ENCODE measurements around the gene POMGNT2.

Gene POMGNT2

GRCh38 chr3:43102773-43103480 is 3.0 kb downstream of the POMGNT2 start:
- DNase-seq, result no peak

DNA sequence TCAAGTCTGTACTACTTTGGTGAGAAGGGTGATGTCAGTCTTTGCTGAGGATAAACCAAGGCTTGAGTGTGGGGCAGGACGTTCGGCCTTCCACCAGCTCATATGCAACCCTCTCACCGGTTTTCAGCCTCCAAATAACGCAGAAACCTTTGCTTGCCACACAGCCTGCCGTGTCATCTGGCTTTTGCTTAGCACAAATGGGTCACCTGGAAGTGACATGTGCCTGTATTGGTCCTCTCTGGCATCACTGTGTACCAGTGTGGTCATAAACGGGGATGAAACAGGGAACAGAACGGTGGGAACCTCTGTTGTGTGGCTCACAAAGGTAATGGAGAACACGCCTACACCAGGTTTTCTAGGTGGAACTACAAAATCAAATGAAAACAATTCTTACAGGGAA is 7.1 kb downstream of the POMGNT2 start:
- no peak for DNase-seq

GRCh38 chr3:43097400-43098080 is 8.3 kb downstream of the POMGNT2 start:
- DNase-seq, result no peak

DNA sequence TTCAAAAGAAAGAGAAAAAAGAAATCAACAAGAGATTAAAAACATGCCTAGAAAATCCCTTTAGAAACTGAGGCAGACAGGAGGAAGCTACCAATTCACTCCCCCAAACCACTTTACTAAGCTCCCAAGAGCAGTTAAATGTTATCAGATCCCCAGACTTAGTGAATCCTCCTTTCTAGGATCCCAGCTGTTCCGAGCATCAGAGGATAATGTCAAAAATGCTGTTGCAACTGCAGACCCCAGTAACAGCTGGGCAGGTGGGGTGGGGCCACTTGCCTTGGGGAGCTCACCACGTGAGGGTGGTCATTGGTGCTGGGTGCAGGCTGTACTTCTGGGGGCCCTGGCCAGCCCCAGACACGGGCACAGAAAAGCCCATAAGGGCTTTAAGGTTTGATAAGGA is 9.1 kb downstream of the POMGNT2 start:
- DNase-seq, result no peak

- no peak for DNase-seq
Observed at GRCh38 chr3:43095370-43095769, 10.5 kb downstream of the POMGNT2 start.

DNA sequence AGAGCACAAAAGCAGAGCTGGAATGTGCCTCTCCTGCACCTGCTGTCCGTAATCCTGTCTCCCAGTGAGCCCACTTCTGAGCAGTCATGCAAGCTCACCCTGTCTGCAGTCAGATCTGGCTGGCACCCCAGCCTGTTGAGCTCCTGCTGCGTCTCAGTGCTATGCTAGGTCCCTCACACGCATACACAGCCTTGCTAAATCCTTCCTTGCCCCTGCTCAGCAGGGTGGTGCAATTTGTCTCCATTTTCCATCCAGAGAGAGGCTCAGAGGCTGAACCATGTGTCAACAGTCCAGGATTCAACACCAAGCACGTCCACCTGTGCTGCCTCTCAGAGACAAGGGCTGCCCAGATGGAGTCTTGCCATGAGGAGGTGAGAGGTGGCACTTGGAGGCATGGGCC is 11.0 kb downstream of the POMGNT2 start:
- no peak for DNase-seq

DNA sequence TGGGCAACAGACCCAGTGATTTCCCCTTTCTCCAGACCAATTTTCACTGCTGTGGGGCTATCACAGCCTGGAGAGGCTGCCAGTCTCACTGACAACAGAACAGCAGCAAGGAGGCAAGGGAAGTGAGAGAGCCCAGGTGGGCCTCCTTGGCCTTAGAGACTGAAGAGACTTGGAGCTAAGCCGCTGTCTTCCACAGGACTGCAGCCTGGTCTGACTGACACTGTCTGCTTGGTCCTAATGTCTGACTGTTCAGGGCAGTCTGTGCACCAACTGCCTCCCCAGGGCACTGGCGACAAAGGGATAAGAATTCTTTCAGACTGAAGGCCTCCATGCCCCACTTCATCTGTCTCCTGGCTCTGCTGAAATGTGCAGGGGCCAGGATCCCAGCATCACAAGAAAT is 11.5 kb downstream of the POMGNT2 start:
- DNase-seq, result no peak

DNA sequence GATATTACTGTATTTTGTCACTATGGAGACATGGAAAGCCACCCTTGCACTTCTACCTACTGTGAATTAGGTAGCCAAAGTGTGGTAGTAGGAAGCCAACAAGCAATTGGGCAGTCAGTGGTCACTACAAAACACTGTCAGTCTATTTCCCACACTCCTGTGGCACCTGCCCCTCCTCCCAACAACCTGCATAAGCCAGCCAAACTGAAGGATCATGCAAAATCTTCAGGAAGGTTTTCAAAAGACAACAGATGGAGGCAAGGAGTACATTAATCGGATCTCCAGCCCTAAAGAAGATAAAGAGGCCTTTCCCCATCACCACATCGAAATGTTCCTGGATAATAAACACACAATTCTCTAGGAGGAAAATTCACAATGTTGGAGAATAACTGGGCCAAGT is 11.9 kb downstream of the POMGNT2 start:
- no peak for DNase-seq

DNA sequence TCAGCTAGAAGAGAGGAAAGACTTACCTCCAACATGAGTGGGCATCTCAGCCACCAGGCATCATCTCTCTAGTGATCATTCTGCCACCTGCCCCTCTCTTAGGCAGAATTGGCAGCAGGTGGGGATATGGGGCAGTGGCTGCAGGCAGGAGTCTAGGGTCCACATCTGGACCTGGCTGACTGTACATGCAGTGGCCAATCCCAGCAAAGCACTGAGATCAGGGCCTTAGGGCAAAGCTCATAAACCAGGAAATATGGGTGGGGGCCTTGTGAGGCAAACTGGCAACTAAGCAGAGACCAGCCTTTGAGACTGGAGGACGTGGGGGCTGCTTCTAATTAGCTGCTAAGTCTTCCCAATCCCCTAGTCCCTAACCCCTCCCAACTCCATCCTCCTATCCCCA is 12.9 kb downstream of the POMGNT2 start:
- DNase-seq, result no peak

- no peak for DNase-seq
Observed at GRCh38 chr3:43091481-43091880, 14.4 kb downstream of the POMGNT2 start.

- no peak for DNase-seq
Observed at GRCh38 chr3:43090238-43090637, 15.6 kb downstream of the POMGNT2 start.

- no peak for DNase-seq
Observed at GRCh38 chr3:43089081-43089480, 16.8 kb downstream of the POMGNT2 start.

DNA sequence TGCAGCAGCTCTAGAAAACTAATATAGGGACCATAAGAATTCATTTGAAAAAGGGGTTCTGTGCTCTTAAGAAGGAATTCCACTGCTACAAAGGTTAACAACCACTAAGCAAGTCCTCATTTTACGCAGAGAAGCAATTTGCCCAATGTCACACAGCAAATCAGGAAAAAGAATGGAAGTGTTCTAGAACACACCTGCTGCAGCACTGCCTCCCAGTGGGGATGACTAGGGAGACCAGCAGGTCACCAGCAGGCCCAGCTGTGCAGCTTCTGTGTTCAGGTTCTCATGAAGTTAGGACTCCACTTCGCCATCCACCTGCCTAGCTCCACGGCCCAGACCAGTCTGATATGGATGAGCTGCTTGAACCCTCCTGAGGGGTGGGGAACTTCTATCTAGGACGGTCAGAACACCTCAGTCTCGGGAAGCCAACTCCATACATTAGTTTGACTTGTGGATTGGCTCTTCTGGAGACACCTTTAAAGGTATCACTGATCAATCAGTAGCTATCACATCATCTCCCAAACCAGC is 18.6 kb downstream of the POMGNT2 start:
- no peak for DNase-seq

DNA sequence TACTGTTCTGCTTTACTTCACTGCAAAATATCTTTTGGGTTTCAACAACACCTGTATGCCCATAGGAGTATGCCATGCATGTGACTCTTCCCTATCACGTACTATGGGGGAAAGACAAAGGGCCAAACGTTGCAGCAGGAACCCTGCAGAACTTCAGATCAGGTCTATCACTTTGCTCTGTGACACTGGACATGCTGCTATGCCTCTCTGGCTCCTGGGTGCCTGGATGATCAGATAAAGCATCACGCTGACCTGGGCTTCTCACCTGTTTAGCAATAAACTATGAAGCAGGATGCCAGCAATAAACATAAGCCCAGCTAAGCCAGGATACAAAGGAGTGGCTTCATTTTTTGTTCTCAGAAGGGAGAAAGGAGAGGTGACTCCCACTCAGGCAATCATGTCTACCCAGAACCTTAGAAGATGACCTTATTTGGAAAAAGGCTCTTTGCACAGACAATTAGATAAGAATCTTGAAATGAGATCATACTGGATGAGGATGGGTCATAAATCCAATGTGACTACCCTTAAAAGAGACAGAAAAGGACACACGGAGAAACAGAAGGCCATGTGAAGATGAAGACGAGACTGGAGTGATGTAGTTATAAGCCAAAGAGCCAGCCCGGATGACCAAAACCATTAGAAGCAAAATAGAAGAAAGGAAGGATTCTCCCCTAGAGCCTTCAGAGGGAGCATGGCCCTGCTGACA is 19.3 kb downstream of the POMGNT2 start:
- no peak for DNase-seq

GRCh38 chr3:43082457-43082856 is 23.4 kb downstream of the POMGNT2 start:
- DNase-seq, result no peak

GRCh38 chr3:43081796-43082195 is 24.1 kb downstream of the POMGNT2 start:
- no peak for DNase-seq

DNA sequence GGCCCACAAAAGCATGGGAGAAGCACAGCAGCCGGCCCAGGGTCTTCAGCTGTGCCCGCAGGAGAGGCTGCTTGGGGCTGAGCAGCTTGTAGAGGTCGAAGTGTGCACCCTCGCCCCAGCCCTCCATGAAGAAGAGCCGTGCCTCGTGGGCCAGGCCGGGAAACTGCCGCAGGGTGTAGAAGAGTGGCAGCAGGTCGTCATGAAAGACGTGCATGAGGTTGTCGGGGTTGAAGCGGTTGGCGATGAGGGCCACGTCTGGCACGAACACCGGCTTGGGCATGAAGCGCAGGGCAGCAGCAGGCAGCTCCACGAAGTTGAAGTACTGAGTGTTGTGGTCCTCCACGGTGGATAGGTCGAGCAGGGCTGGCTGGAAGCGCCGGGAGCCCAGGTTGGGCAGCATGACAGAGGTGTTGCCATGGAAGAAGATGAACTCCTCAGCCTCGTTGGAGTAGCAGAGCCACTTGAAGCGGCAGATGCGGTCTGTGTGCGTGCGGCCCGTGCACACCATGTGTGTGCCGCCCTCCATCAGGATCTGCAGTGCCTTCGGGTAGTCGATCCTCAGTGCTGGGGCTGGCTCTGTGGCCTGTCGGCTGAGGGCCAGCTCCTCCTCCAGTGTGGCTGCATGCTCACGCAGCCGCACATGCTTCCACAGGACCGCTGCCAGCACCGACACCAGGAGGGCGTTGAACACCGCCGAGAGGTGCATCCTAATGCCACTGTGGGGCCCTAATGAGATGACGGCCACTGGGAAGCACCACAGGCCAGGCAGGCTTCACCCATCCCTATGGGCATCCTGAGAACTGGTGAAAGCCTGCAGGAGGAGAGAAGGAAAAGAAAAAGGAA is 24.9 kb downstream of the POMGNT2 start:
- DNase-seq, result no peak

DNA sequence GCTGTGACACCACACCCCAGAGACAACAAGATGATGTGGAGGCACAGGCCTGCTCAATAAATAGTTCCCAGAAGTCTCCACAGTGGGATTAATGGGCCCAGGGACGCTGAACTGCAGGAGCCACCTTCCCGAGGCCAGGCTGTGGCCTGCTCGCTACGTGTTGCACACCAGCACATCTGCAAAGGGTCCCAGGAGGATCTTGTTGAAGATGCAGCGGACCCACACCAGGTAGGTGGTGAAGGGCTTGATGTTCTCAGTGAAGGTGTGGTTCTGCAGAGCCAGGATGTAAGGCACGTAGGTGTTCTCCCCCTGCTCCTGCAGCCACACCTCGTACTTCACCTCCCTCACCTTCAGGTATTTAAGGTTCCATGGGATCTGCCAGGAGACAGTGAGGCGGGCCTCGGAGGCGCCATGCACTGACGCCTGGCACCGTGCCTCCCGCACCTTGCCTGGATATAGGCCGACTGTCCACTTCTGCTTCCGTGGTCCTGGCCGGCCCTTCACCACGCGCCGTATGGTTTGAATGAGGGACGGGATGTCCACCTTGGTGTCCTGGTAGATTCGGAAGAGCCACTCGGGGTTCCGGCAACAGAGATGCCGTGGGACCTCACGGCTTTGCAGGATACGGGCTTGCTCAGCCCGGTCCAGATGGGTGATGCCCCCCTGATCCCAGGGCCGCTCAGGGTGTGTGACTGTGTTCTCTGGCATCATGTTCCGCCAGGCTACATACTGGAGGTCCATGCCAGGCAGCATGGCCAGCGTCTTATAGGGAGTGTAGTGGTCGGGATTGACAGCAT is 26.1 kb downstream of the POMGNT2 start:
- no peak for DNase-seq

- DNase-seq, result no peak
Observed at GRCh38 chr3:43077707-43078106, 28.2 kb downstream of the POMGNT2 start.

GRCh38 chr3:43077261-43077660 is 28.6 kb downstream of the POMGNT2 start:
- DNase-seq, result no peak

DNA sequence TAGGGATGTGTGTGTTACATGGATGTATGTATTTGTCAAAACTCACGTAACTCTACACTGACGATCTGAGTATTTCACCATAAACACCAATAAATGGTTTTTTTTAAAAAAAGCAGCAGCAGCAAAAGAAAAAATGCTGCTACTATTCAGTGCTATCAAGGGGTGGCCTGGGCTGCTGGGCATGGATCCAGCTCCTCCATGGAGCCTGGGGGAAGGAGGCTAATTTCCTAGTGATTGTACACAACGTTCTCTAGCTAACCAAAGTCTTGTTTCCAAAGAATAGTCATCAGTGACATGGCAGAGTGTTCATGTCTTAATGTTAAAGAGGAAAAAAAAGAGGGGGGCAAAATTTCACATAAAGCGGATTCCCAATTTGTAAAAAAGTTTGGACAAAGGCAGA is 29.0 kb downstream of the POMGNT2 start:
- DNase-seq, result no peak
